NCI-H446 treated with DMSO at 0.1 percent for 48 hours (cell line): ENCODE data around the gene ADAMTSL1.

ENCODE experiments used
- DNase-seq: peaks from one replicate; lab custom pipeline; 2025; lab: John Stamatoyannopoulos, UW

ADAMTSL1 gene

GRCh38 chr9:18741359-18741758, 267.4 kb downstream of the ADAMTSL1 start:
- DNase-seq, result no peak

- no peak for DNase-seq
Measured at GRCh38 chr9:18741945-18742344, 268.0 kb downstream of the ADAMTSL1 start.

- DNase-seq, result no peak
Measured at GRCh38 chr9:18743421-18743820, 269.5 kb downstream of the ADAMTSL1 start.

GRCh38 chr9:18743971-18744370, 270.0 kb downstream of the ADAMTSL1 start:
- no peak for DNase-seq

GRCh38 chr9:18745710-18746109, 271.8 kb downstream of the ADAMTSL1 start:
- no peak for DNase-seq

- DNase-seq, result no peak
Measured at GRCh38 chr9:18746631-18747030, 272.7 kb downstream of the ADAMTSL1 start.

GRCh38 chr9:18747595-18747994, 273.6 kb downstream of the ADAMTSL1 start:
- no peak for DNase-seq

- DNase-seq, result no peak
Measured at GRCh38 chr9:18748251-18748701, 274.3 kb downstream of the ADAMTSL1 start.

- no peak for DNase-seq
Measured at GRCh38 chr9:18749711-18750110, 275.8 kb downstream of the ADAMTSL1 start.

- no peak for DNase-seq
Measured at GRCh38 chr9:18753904-18754303, 280.0 kb downstream of the ADAMTSL1 start.

GRCh38 chr9:18754537-18754936, 280.6 kb downstream of the ADAMTSL1 start:
- no peak for DNase-seq

GRCh38 chr9:18755263-18755662, 281.3 kb downstream of the ADAMTSL1 start:
- DNase-seq, result no peak

GRCh38 chr9:18756712-18757125, 282.8 kb downstream of the ADAMTSL1 start:
- DNase-seq, result no peak

- no peak for DNase-seq
Measured at GRCh38 chr9:18759827-18760226, 285.9 kb downstream of the ADAMTSL1 start.

GRCh38 chr9:18761742-18762300, 287.9 kb downstream of the ADAMTSL1 start:
- DNase-seq, result no peak

GRCh38 chr9:18766989-18767550, 293.1 kb downstream of the ADAMTSL1 start:
- no peak for DNase-seq

GRCh38 chr9:18768951-18769622, 295.1 kb downstream of the ADAMTSL1 start:
- DNase-seq, result no peak

GRCh38 chr9:18770131-18770908, 296.4 kb downstream of the ADAMTSL1 start:
- no peak for DNase-seq

GRCh38 chr9:18771011-18771410, 297.1 kb downstream of the ADAMTSL1 start:
- no peak for DNase-seq

GRCh38 chr9:18771763-18772162, 297.8 kb downstream of the ADAMTSL1 start:
- DNase-seq, result no peak

GRCh38 chr9:18775241-18775640, 301.3 kb downstream of the ADAMTSL1 start:
- DNase-seq, result no peak

GRCh38 chr9:18775930-18776329, 302.0 kb downstream of the ADAMTSL1 start:
- DNase-seq, result no peak
